Measurements from ENCODE around the gene MED13L.

MED13L gene

GRCh38 chr12:116184763-116185162 lies 92.7 kb downstream of the MED13L start:
- no peak for DNase-seq (ENCODE audit: low read depth in 2 of 3, low spot score in 1 of 3)

DNA sequence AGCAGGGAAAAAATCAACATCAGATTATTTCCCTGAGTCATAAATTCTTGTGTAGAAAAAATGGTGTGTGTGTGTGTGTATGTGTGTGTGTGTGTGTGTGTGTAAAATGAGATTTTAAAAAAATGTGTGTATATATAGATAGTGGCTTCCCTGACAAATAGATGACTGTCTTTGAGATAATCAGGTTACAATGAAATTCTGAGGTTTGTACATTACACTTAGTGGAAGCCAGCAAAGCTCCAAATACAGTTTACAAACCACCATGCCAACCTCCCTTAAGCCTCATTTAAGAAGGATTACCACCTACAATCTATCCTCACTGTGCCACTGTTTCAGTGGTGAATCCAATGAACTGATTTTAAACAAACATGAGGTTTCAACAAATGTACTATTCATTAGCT lies 93.8 kb downstream of the MED13L start:
- no peak for DNase-seq (ENCODE audit: low read depth in 2 of 3, low spot score in 1 of 3)

DNA sequence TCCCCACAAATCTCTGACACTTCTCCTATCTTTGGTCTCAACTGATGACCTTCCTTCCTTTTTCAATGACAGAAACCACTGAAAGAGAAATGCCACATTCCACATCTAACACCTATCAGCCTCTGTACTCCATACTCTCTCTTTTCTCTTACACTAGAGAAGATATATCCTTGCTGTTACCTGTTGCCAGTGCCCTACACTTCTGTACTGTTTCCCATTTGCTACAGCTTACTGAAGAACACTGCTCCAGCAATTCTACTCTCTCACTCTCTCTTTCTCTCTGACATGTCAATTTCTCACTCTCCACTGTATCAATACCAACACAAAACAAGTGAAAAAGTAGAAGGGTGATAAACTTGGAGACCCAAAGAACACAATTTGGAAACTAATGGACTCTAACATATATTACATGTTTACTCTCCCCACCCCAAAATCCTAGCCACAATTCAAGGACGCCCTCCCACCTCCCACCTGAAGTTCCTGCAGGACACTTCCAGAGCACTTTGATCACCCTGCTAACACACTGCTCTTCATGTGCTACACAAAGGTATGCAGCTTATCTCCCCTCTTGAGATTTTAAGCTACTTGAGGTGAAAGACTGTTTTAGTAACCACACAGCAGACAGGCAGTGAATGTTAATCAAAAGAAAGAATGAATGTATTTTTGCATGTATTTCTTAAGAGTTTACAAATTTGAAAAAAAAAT lies 95.0 kb downstream of the MED13L start:
- DNase-seq (ENCODE audit: low read depth in 2 of 3, low spot score in 1 of 3): no peak

- DNase-seq (ENCODE audit: low read depth in 2 of 3, low spot score in 1 of 3): no peak
Observed at GRCh38 chr12:116180448-116180847, 97.0 kb downstream of the MED13L start.

- no peak for DNase-seq (ENCODE audit: low read depth in 2 of 3, low spot score in 1 of 3)
Observed at GRCh38 chr12:116179384-116179783, 98.1 kb downstream of the MED13L start.

DNA sequence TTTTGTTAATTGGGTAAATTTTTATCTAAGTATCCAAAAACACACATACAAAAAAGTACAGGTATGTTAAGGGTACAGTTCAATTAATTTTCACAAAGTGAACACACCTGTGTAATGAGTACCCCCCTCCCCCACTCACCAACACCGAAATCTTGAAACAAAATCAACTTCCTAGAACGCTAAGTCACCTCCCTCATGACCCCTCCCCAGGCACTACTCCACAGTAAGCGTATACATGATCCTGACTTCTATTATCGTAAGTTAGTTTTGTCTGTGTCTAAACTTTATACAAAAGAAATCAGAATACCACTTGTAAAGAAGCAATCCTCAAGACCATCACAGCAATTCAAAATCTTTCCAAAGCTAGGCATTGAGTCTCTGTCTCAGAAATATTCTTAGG lies 100.5 kb downstream of the MED13L start:
- DNase-seq (ENCODE audit: low read depth in 2 of 3, low spot score in 1 of 3): no peak

- DNase-seq (ENCODE audit: low read depth in 2 of 3, low spot score in 1 of 3): no peak
Observed at GRCh38 chr12:116174904-116175303, 102.6 kb downstream of the MED13L start.

- no peak for DNase-seq (ENCODE audit: low read depth in 2 of 3, low spot score in 1 of 3)
Observed at GRCh38 chr12:116174006-116174405, 103.5 kb downstream of the MED13L start.

DNA sequence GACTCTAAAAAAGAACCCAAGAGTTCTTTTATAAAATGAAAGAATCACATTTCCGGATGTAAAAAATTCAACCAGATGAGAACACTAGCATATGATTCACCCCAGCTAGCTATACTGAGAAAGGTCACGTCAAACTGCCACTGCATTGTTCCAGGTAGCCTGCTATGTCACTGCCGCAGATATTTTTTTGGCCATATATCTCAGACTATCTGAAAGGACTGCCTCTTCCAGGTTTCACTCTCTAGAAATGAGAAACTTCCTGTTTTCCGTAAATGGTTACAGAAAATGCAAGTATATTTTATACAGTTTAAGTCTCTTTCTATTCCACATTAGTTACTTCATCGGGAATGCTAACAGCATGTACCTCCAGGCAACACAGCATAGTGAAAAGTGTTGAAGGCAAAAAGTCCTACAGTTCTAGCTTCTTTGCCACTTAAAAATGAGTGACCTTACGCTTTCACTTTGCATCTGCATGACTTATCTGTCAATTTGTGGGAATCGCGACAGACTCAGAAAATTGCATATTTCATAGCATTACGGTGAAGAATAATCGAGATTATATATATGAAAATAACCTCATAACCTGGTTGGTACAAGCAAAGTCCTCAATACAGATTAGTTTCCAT lies 105.2 kb downstream of the MED13L start:
- peak in 2 of 3 donors; percentile 37 to 40 for DNase-seq (ENCODE audit: low read depth in 2 of 3, low spot score in 1 of 3)

GRCh38 chr12:116171549-116171948 lies 105.9 kb downstream of the MED13L start:
- no peak for DNase-seq (ENCODE audit: low read depth in 2 of 3, low spot score in 1 of 3)

GRCh38 chr12:116169071-116169470 lies 108.4 kb downstream of the MED13L start:
- DNase-seq (ENCODE audit: low read depth in 2 of 3, low spot score in 1 of 3): no peak

DNA sequence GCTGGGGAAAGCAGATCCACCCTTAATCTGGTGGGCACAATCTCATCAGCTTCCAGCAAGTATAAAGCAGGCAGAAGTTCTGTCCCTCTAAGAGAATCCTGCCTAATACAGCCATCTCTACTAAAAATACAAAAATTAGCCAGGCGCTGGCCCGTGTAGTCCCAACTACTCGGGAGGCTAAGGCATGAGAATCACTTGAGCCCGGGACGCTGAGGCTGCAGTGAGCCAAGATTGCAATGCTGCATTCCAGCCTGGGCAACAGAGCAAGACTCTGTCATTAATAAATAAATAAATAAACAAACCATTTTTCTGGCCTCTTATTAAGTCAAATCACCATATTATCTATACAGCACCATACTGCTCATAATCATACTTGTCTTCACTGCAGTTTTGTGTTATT lies 111.2 kb downstream of the MED13L start:
- DNase-seq (ENCODE audit: low read depth in 2 of 3, low spot score in 1 of 3): no peak

- no peak for DNase-seq (ENCODE audit: low read depth in 2 of 3, low spot score in 1 of 3)
Observed at GRCh38 chr12:116165036-116165425, 112.5 kb downstream of the MED13L start.

DNA sequence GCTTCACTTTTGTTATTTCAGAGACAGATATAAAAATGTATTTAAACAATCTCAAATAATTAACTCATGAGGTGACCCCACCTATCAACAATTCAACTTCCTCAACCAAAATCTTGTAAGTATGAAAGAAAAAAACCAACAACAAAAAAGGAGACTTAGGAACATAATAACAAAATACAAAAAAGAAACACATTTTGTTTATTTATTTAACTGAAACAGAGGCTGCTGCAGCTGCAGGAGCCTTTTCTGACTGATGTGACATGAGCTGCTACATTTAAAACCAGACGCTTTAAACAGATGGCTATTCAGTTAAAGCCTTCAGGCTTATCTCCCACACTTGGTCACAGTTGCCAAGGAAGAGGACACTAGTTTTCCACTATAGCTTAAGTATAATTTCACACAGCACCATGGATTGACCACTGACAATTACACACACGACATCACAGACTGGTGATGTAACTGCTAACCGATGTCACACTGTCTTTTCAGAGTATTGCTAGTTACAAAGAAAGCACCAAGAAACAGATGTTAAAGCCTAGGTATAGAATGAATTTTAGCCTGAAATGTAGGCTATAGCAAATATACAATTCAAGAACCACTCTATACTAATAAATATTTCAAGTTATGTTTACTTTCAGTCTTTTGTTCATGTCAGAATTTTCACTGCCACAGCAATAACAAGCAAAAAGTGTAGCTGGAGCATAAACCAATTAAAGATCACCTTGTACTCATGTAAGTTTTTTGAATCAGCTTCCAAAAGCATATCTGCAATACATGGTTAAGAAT lies 113.0 kb downstream of the MED13L start:
- DNase-seq (ENCODE audit: low read depth in 2 of 3, low spot score in 1 of 3): no peak

- DNase-seq (ENCODE audit: low read depth in 2 of 3, low spot score in 1 of 3): no peak
Observed at GRCh38 chr12:116162071-116162470, 115.4 kb downstream of the MED13L start.

DNA sequence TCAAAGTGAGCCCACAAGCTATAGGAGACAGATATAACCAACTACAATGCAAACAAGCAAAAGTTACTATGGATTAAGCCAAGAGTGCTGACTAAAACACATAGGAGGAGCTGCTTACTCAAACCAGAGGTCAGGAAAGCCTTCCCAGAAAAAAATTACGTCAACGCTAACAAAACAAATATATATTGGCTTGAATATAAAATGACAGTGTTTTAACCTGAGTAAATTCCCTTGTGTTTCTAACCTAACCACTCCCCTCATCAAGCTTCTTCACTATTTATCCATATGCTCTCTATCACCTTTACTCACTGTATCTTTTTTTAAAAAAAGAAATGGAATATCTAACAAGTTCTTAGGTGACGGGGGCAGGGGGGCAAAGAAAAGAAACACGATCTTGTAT lies 115.9 kb downstream of the MED13L start:
- DNase-seq (ENCODE audit: low read depth in 2 of 3, low spot score in 1 of 3): no peak

DNA sequence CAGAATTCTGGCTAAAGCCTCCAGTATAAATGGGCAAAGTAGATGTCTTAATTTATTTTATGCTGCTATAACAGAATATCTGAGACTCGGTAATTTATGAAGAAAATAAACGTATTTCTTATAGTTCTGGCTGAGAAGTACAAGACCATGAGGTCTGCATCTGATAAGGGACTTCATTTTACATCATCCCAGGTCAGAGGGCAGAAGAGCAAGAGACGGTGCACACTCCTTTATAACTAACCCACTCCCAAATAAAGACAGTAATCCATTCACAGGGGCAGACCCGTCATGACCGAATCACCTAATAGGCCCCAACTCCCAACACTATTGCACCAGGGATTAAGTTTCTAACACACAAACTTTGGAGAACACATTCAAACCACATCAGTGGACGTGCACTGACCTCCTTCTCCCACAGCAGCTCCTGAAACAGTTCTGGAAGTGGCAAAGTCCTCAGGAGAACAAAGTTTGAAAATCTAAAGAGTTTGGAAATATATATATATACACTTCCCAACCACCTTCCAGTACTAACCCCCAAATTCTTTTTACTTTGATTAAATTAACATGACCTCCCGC lies 116.5 kb downstream of the MED13L start:
- DNase-seq (ENCODE audit: low read depth in 2 of 3, low spot score in 1 of 3): no peak

DNA sequence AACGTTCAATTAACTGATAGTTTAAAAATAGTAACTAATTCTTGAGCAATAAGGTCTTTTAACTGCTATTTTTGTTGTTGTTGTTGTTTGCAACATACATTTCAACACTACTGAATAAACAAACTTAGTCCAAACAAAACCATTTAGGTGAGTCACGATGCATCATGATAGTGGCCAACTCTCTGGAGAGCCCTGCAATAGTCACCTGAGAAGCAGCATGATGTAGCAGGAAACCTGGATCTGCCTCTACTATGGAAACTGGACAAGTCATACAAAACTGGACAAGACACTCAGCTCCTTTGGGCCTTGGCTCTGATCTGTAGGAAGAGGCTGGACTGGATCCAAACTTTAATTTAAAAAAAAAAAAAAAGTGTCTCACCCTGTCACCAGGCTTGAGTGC lies 117.3 kb downstream of the MED13L start:
- DNase-seq (ENCODE audit: low read depth in 2 of 3, low spot score in 1 of 3): no peak

DNA sequence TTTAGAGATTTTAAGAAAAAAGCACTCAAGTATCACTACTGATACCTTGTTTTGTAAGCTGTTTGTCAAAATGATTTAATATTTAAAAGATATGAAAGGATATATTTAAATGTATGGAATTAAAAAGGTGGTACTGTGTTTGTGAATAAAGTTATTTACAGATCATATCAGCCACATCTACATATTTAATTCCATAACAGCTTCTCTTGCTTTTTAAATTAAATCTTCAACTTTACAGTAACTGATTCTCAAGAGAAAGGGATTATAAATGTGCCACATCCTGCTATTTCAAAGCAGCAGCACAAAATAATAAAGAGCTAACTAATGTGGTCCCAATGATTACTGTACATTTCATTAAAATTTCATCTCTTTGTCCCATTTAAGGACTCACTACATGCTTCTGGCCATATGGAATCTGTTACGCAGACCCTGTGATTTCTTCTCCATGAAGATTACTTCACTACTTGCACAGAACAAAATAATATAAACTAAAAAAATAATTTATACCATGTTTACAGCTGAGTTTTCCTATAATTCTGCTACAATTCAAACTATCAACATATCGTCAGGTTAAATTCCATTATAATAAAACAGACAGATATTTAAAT lies 117.8 kb downstream of the MED13L start:
- no peak for DNase-seq (ENCODE audit: low read depth in 2 of 3, low spot score in 1 of 3)

- DNase-seq (ENCODE audit: low read depth in 2 of 3, low spot score in 1 of 3): no peak
Observed at GRCh38 chr12:116159175-116159574, 118.3 kb downstream of the MED13L start.

- no peak for DNase-seq (ENCODE audit: low read depth in 2 of 3, low spot score in 1 of 3)
Observed at GRCh38 chr12:116157845-116158267, 119.6 kb downstream of the MED13L start.

Measured in stimulated activated CD4-positive, alpha-beta T cell treated with anti-CD3 and anti-CD28 coated beads, Interleukin-12 subunit alpha, Interleukin-12 subunit beta, amount 100 ng/mL, for 48 hours (primary cell).